Measurements from ENCODE around the gene OLIG2.

GRCh38 chr21:33024201-33025103 is 1.3 kb upstream of the OLIG2 start:
- TF ChIP-seq POLR2AphosphoS5 (IDR thresholded peaks at IDR 0.05; ENCODE audit: low read depth) = no peak
- TF ChIP-seq CTCF (conservative IDR thresholded peaks at IDR 0.05; ENCODE audit: low read depth in 2 of 2) = no peak
- TF ChIP-seq EZH2phosphoT487 (IDR thresholded peaks at IDR 0.05; ENCODE audit: unreplicated experiment) = no peak
- peak; percentile 75 for TF ChIP-seq EZH2 (IDR thresholded peaks at IDR 0.05; ENCODE audit: low read depth, unreplicated experiment)
- no peak for TF ChIP-seq CREB1 (CRISPR knock-in tag; IDR thresholded peaks at IDR 0.05; ENCODE audit: low read depth)
- TF ChIP-seq NANOG (IDR thresholded peaks at IDR 0.05; ENCODE audit: borderline replicate concordance) = no peak
- TF ChIP-seq ZNF331 (CRISPR knock-in tag; IDR thresholded peaks at IDR 0.05; ENCODE audit: low read depth) = no peak
- no peak for TF ChIP-seq REST (IDR thresholded peaks at IDR 0.05; ENCODE audit: unreplicated experiment)
- no peak for TF ChIP-seq JUNB (IDR thresholded peaks at IDR 0.05; ENCODE audit: unreplicated experiment)
- TF ChIP-seq STAT1 (IDR thresholded peaks at IDR 0.05; ENCODE audit: unreplicated experiment) = no peak
- no peak for TF ChIP-seq ETS1 (IDR thresholded peaks at IDR 0.05)
- TF ChIP-seq ZNF114 (CRISPR knock-in tag; IDR thresholded peaks at IDR 0.05) = no peak
